K562 (cell line): ENCODE measurements around the gene MC1R. TPM values are rescaled to one million over a fixed set of nuclear protein-coding genes. Genes with fewer than 3 reads are reported as not detected.

ENCODE experiments used
- MYBL2 ChIP-seq, 2 experiments: fragments of 450-650 bp in 1 of 2; sonication (generic) in 1 of 2; formaldehyde crosslinking in 1 of 2; IDR thresholded peaks; 2 replicates each; pipeline versions ENCODE4 v1.6.1 to v1.8.1; 2017 to 2022; ENCODE audit warnings: borderline replicate concordance in 1 of 2, inconsistent platforms in 1 of 2, low read depth in 1 of 2, mild to moderate bottlenecking in 1 of 2, missing genetic modification reagents in 1 of 2, moderate library complexity in 1 of 2
- PHF8 ChIP-seq: fragments of 200-600 bp; sonication (generic); IDR thresholded peaks from 2 replicates; pipeline ENCODE4 v1.6.1; 2012; ENCODE audit warnings: mixed run types, mild to moderate bottlenecking, inconsistent platforms, low read length, moderate library complexity, borderline replicate concordance
- PURB ChIP-seq: sonication (generic); formaldehyde crosslinking; IDR thresholded peaks from 2 replicates; pipeline ENCODE4 v1.9.0; 2021; ENCODE audit warnings: low read depth, mild to moderate bottlenecking, missing genetic modification reagents
- SIN3A ChIP-seq, 2 experiments: fragments of 150-350 bp in 1 of 2; IDR thresholded peaks; 2 replicates each; pipeline ENCODE4 v1.6.1; 2011 to 2016; ENCODE audit warnings: borderline replicate concordance in 2 of 2, low read depth in 2 of 2, low read length in 2 of 2, mild to moderate bottlenecking in 2 of 2, moderate library complexity in 2 of 2; ENCODE audit not compliant: control insufficient read depth in 1 of 2
- SRSF3 ChIP-seq: fragments of 200-400 bp; formaldehyde crosslinking; IDR thresholded peaks from 2 replicates; pipeline ENCODE4 v1.6.1; 2016; ENCODE audit warnings: mild to moderate bottlenecking, low read length, moderate library complexity; ENCODE audit not compliant: insufficient read depth
- polyA plus RNA-seq, 8 experiments: library from polyadenylated mRNA; depleted of rRNA in 4 of 8; stranded (reverse) in 5 of 8; unstranded in 3 of 8; fragments of >200 nt; fragmentation: Nextera tagmentation in 2 of 8; fragmentation: Illumina TruSeq in 1 of 8; extraction: Ambion mirVana in 2 of 8; extraction: Trizol in 1 of 8; gene quantifications; 2 replicates each; pipeline versions ENCODE4 v1.2.1 to v1.2.3, GENCODE V29; 2011 to 2014; ENCODE audit warnings: inconsistent platforms in 1 of 8, missing spikeins in 1 of 8
- total RNA-seq, 7 experiments: library from RNA; depleted of rRNA in 6 of 7; stranded (reverse); fragments of >200 nt in 6 of 7; fragmentation: Illumina TruSeq in 2 of 7; extraction: Trizol in 2 of 7; gene quantifications; 2 replicates each; pipeline versions ENCODE4 v1.2.1 to v1.2.3, GENCODE V29; 2011 to 2021; ENCODE audit warnings: low replicate concordance in 1 of 7
- TF ChIP-seq, protein P1 (sequence below): fragments of 250-450 bp; sonication (Bioruptor Pico); IDR thresholded peaks from 2 replicates; pipeline ENCODE4 v1.4.0; 2020; ENCODE audit warnings: borderline replicate concordance
- TF ChIP-seq, protein P2 (sequence below): fragments of 250-450 bp; sonication (Bioruptor Pico); IDR thresholded peaks from 2 replicates; pipeline ENCODE4 v1.5.0; 2022; ENCODE audit warnings: mild to moderate bottlenecking

Gene MC1R
- total and polyA plus RNA-seq, 9 of the 15 experiments (the other 6 are each of a cell fraction or from before 2014, with no cell fraction given) = 0.14 to 5.3 (median 2.5) TPM; not detected in 1

DNA sequence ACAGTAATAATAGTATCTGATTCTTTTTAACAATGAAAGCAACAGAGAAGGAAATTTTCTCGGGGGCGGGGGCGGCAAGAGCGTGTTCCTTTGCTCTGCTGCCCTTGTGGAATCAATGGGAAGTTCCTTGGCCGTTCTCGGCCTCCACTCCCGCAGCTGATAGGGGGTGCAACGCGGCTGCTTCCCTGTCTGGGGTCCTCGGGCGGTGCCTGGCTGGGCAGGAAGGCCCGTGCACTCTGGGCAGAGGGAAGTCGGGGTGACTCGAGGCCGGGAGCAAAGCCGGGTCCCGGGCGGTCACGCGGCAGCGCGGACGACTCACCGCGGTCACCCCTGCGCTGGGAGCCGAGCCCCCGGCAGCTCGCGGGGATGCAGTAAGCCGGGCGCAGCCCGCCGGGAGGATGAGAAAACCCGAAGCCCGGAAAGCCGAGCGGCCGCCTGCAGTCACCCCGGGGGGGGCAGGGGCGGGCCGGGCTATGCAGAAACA lies 7.0 kb downstream of the MC1R start (continued):
- TF ChIP-seq MYBL2 (IDR thresholded peaks at IDR 0.05; ENCODE audit: low read depth) = no peak
- no peak for TF ChIP-seq MYBL2 (CRISPR knock-in tag; IDR thresholded peaks at IDR 0.05; ENCODE audit: borderline replicate concordance)
- TF ChIP-seq SIN3A (IDR thresholded peaks at IDR 0.05; ENCODE audit: borderline replicate concordance in 2 of 2, control insufficient read depth in 1 of 2, low read depth in 2 of 2, low read length in 2 of 2) = no peak
- TF ChIP-seq, protein P1, sequence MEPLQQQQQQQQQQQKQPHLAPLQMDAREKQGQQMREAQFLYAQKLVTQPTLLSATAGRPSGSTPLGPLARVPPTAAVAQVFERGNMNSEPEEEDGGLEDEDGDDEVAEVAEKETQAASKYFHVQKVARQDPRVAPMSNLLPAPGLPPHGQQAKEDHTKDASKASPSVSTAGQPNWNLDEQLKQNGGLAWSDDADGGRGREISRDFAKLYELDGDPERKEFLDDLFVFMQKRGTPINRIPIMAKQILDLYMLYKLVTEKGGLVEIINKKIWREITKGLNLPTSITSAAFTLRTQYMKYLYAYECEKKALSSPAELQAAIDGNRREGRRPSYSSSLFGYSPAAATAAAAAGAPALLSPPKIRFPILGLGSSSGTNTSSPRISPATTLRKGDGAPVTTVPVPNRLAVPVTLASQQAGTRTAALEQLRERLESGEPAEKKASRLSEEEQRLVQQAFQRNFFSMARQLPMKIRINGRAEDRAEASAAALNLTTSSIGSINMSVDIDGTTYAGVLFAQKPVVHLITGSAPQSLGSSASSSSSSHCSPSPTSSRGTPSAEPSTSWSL (CRISPR knock-in tag) = 0 out of 2 replicates have a peak, but pooled peaks have one; percentile 16
- no peak for TF ChIP-seq PURB (CRISPR knock-in tag)
- peak; percentile 1; the same call in 1 of the 2 replicates for TF ChIP-seq PHF8
- no peak for TF ChIP-seq SRSF3
- TF ChIP-seq, protein P2, sequence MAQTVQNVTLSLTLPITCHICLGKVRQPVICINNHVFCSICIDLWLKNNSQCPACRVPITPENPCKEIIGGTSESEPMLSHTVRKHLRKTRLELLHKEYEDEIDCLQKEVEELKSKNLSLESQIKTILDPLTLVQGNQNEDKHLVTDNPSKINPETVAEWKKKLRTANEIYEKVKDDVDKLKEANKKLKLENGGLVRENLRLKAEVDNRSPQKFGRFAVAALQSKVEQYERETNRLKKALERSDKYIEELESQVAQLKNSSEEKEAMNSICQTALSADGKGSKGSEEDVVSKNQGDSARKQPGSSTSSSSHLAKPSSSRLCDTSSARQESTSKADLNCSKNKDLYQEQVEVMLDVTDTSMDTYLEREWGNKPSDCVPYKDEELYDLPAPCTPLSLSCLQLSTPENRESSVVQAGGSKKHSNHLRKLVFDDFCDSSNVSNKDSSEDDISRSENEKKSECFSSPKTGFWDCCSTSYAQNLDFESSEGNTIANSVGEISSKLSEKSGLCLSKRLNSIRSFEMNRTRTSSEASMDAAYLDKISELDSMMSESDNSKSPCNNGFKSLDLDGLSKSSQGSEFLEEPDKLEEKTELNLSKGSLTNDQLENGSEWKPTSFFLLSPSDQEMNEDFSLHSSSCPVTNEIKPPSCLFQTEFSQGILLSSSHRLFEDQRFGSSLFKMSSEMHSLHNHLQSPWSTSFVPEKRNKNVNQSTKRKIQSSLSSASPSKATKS (CRISPR knock-in tag) = no peak
